HCT116 (cell line): ENCODE measurements around the gene EPHA3. TPM values are rescaled to one million over a fixed set of nuclear protein-coding genes. Genes with fewer than 3 reads are reported as not detected.

ENCODE experiments used
- ATAC-seq: fragments of 200-7000 bp; cut with Tn5 transposase; 2 replicates; pipeline ENCODE4 v1.9.1; 2020; ENCODE audit warnings: mild to moderate bottlenecking, moderate library complexity
- BruUV-seq: library from RNA; stranded (reverse); fragments of 400-500 nt; replicated peaks from 2 replicates; lab custom pipeline; 2021; lab: Mats Ljungman, UMichigan
- CTCF ChIA-PET: fragments of 300-600 bp; sonication (Branson Sonifier 250); formaldehyde crosslinking; loops from one replicate; lab custom pipeline; 2021; ENCODE audit warnings: antibody characterized with exemption; lab: Charles Lee
- POLR2A ChIA-PET: fragments of 300-600, 350-600 bp; sonication (Branson Sonifier 250); formaldehyde crosslinking; loops from one replicate; lab custom pipeline; 2021; ENCODE audit warnings: antibody characterized with exemption; lab: Charles Lee
- RAD21 ChIA-PET, 2 experiments: fragments of 300-600 bp; sonication (Branson Sonifier 250); formaldehyde crosslinking; loops; one replicate each; lab custom pipeline; 2023; ENCODE audit warnings: low total read pairs in 2 of 2; ENCODE audit not compliant: uncharacterized antibody in 2 of 2, unreplicated experiment in 2 of 2, low non-redundant PET in 1 of 2; lab: Charles Lee
- DNase-seq: peaks from one replicate; pipeline ENCODE4 v3.0.0-alpha.2; 2010; ENCODE audit warnings: low read depth, low spot score
- H2AFZ ChIP-seq: fragments of 200-600 bp; shearing (Covaris generic), sonication (generic); 2 replicates; pipeline ENCODE4 v1.6.1; 2017; ENCODE audit warnings: low read depth, mixed run types, mixed read lengths, antibody characterized with exemption, low read length; ENCODE audit not compliant: poor library complexity, severe bottlenecking
- H3K27ac ChIP-seq: 2 replicates; pipeline ENCODE4 v1.5.1; 2012; ENCODE audit warnings: low read depth, low read length
- H3K27me3 ChIP-seq: fragments of 200-600 bp; sonication (generic); 2 replicates; pipeline ENCODE4 v1.6.1; 2016; ENCODE audit warnings: mixed run types, low read length, mixed read lengths; ENCODE audit not compliant: insufficient read depth
- H3K36me3 ChIP-seq, 2 experiments: fragments of 200-500 bp in 1 of 2; fragments of 200-600 bp in 1 of 2; sonication (Bioruptor generic) in 1 of 2; sonication (generic) in 1 of 2; 2 replicates each; pipeline versions ENCODE4 v1.5.1 to v1.6.1; 2014 to 2016; ENCODE audit warnings: low read length in 2 of 2, inconsistent platforms in 1 of 2, mixed read lengths in 1 of 2, mixed run types in 1 of 2; ENCODE audit not compliant: insufficient read depth in 2 of 2, control insufficient read depth in 1 of 2
- H3K4me1 ChIP-seq, 2 experiments: fragments of 200-600 bp in 1 of 2; sonication (generic) in 1 of 2; 2 replicates each; pipeline versions ENCODE4 v1.5.1 to v1.6.1; 2012 to 2017; ENCODE audit warnings: low read length in 2 of 2, inconsistent platforms in 1 of 2, mild to moderate bottlenecking in 1 of 2, mixed read lengths in 1 of 2, mixed run types in 1 of 2, moderate library complexity in 1 of 2; ENCODE audit not compliant: insufficient read depth in 2 of 2, control insufficient read depth in 1 of 2
- H3K4me2 ChIP-seq: fragments of 200-600 bp; sonication (generic); 2 replicates; pipeline ENCODE4 v1.6.1; 2017; ENCODE audit warnings: mixed run types, low read length, mixed read lengths
- H3K4me3 ChIP-seq, 2 experiments: fragments of 200-600 bp in 1 of 2; sonication (generic) in 1 of 2; replicated peaks in 1 of 2; 2 replicates each; pipeline ENCODE4 v1.5.1; 2011 to 2016; ENCODE audit warnings: low read length in 2 of 2, control low read depth in 1 of 2, low read depth in 1 of 2, mild to moderate bottlenecking in 1 of 2, mixed read lengths in 1 of 2, mixed run types in 1 of 2
- H3K79me2 ChIP-seq: fragments of 200-600 bp; sonication (generic); 2 replicates; pipeline ENCODE4 v1.6.1; 2017; ENCODE audit warnings: mild to moderate bottlenecking, mixed run types, low read length, moderate library complexity, mixed read lengths; ENCODE audit not compliant: insufficient read depth
- H3K9ac ChIP-seq: fragments of 200-600 bp; sonication (generic); 2 replicates; pipeline ENCODE4 v1.6.1; 2016; ENCODE audit warnings: low read length, mixed read lengths
- H3K9me2 ChIP-seq: fragments of 200-600 bp; sonication (generic), shearing (Covaris generic); 2 replicates; pipeline ENCODE4 v1.6.1; 2017; ENCODE audit warnings: mixed run types, mild to moderate bottlenecking, moderate library complexity; ENCODE audit not compliant: insufficient read depth
- H3K9me3 ChIP-seq, 2 experiments: fragments of 200-500 bp in 1 of 2; fragments of 200-600 bp in 1 of 2; sonication (Bioruptor generic) in 1 of 2; sonication (generic) in 1 of 2; 2 replicates each; pipeline ENCODE4 v1.6.1; 2014 to 2017; ENCODE audit warnings: low read length in 2 of 2, mixed read lengths in 2 of 2, inconsistent platforms in 1 of 2, low read depth in 1 of 2, mild to moderate bottlenecking in 1 of 2, mixed run types in 1 of 2, moderate library complexity in 1 of 2; ENCODE audit not compliant: control insufficient read depth in 1 of 2, insufficient read depth in 1 of 2
- H4K20me1 ChIP-seq: fragments of 200-600 bp; sonication (generic), shearing (Covaris generic); 2 replicates; pipeline ENCODE4 v1.6.1; 2017; ENCODE audit warnings: mixed run types, mild to moderate bottlenecking, moderate library complexity; ENCODE audit not compliant: insufficient read depth
- ATF3 ChIP-seq: IDR thresholded peaks from 2 replicates; pipeline ENCODE4 v1.6.1; 2012
- CBX3 ChIP-seq: IDR thresholded peaks from 2 replicates; pipeline ENCODE4 v1.6.1; 2012; ENCODE audit warnings: low read depth
- CEBPB ChIP-seq: IDR thresholded peaks from 2 replicates; pipeline ENCODE4 v1.6.1; 2012; ENCODE audit warnings: low read depth
- CTCF ChIP-seq, 3 experiments: fragments of 200-600 bp in 1 of 3; sonication (generic) in 1 of 3; IDR thresholded peaks in 2 of 3; conservative IDR thresholded peaks in 1 of 3; 2 replicates each; pipeline ENCODE4 v1.5.1; 2012 to 2017; ENCODE audit warnings: low read depth in 2 of 3, low read length in 2 of 3, antibody characterized with exemption in 1 of 3, borderline replicate concordance in 1 of 3, control low read depth in 1 of 3, mild to moderate bottlenecking in 1 of 3, mixed read lengths in 1 of 3, mixed run types in 1 of 3, moderate library complexity in 1 of 3; ENCODE audit not compliant: insufficient read depth in 1 of 3
- EGR1 ChIP-seq: IDR thresholded peaks from 2 replicates; pipeline ENCODE4 v1.6.1; 2012; ENCODE audit warnings: low read depth
- ELF1 ChIP-seq: IDR thresholded peaks from 2 replicates; pipeline ENCODE4 v1.6.1; 2012; ENCODE audit warnings: low read depth, borderline replicate concordance
- EZH2 ChIP-seq: fragments of 200-600 bp; sonication (generic); IDR thresholded peaks from 2 replicates; pipeline ENCODE4 v1.6.1; 2017; ENCODE audit warnings: antibody characterized with exemption, mixed run types
- EZH2phosphoT487 ChIP-seq: fragments of 200-600 bp; IDR thresholded peaks from 2 replicates; pipeline ENCODE4 v1.6.1; 2018; ENCODE audit warnings: antibody characterized with exemption, borderline replicate concordance
- FOSL1 ChIP-seq: IDR thresholded peaks from 2 replicates; pipeline ENCODE4 v1.6.1; 2012; ENCODE audit warnings: low read depth
- JUND ChIP-seq: IDR thresholded peaks from 2 replicates; pipeline ENCODE4 v1.6.1; 2012
- MAX ChIP-seq: IDR thresholded peaks from 2 replicates; pipeline ENCODE4 v1.6.1; 2012
- POLR2A ChIP-seq: IDR thresholded peaks from 2 replicates; pipeline ENCODE4 v1.7.0; 2011; ENCODE audit warnings: borderline replicate concordance; ENCODE audit not compliant: insufficient read depth, insufficient read length; ENCODE audit errors: extremely low read depth
- REST ChIP-seq: IDR thresholded peaks from 2 replicates; pipeline ENCODE4 v1.6.1; 2012; ENCODE audit warnings: low read depth
- SIN3A ChIP-seq: IDR thresholded peaks from 2 replicates; pipeline ENCODE4 v1.6.1; 2012; ENCODE audit warnings: low read depth
- TCF7L2 ChIP-seq: IDR thresholded peaks from 2 replicates; pipeline ENCODE4 v1.7.0; 2011; ENCODE audit warnings: borderline replicate concordance, inconsistent platforms; ENCODE audit not compliant: insufficient read depth, insufficient read length; ENCODE audit errors: extremely low read depth
- ZBTB33 ChIP-seq: IDR thresholded peaks from 2 replicates; pipeline ENCODE4 v1.6.1; 2011; ENCODE audit warnings: mild to moderate bottlenecking, low read length, moderate library complexity; ENCODE audit not compliant: insufficient replicate concordance; ENCODE audit errors: extremely low read depth
- ZFX ChIP-seq: fragments of 450-650 bp; IDR thresholded peaks from 2 replicates; pipeline ENCODE4 v1.6.1; 2017
- ZNF274 ChIP-seq: fragments of 200-500 bp; sonication (Bioruptor generic); IDR thresholded peaks from 2 replicates; pipeline ENCODE4 v1.6.1; 2014; ENCODE audit warnings: mild to moderate bottlenecking, low read depth, low read length, inconsistent platforms
- intact Hi-C: fragments of 100-400 bp; cut with micrococcal nuclease; formaldehyde crosslinking; loops from 2 replicates; pipeline ENCODE4 v1.10.0; 2022
- total RNA-seq: library from RNA; stranded (reverse); gene quantifications from one replicate; pipeline ENCODE4 v1.2.1, GENCODE V29; 2021; ENCODE audit not compliant: unreplicated experiment

The EPHA3 gene
- total RNA-seq, 1 experiment from 2014 or later: not detected

- no peak for TF ChIP-seq EGR1
- TF ChIP-seq ZFX: no peak
- TF ChIP-seq ATF3: no peak
- TF ChIP-seq CEBPB: no peak
- no peak for TF ChIP-seq CBX3
- no peak for TF ChIP-seq SIN3A
- TF ChIP-seq EZH2phosphoT487: no peak
- TF ChIP-seq POLR2A: no peak
- no peak for TF ChIP-seq REST
- TF ChIP-seq TCF7L2: no peak
- no peak for TF ChIP-seq ZBTB33
- TF ChIP-seq CTCF (IDR thresholded peaks at IDR 0.05 in 2 of 3, conservative IDR thresholded peaks at IDR 0.05 in 1 of 3; ENCODE audit: borderline replicate concordance in 1 of 3, insufficient read depth in 1 of 3, low read depth in 2 of 3, low read length in 2 of 3): no peak
- no peak for TF ChIP-seq ELF1
- no peak for TF ChIP-seq JUND
- no peak for TF ChIP-seq FOSL1
- TF ChIP-seq EZH2: no peak
- no peak for TF ChIP-seq MAX
- no peak for TF ChIP-seq ZNF274
- CTCF ChIA-PET: no interaction called here
- no peaks in the 10 kb centered on the region for H4K20me1 ChIP-seq
- H2AFZ ChIP-seq: no peak overlapping the region
- BruUV-seq: no TSS peak
- H3K27ac ChIP-seq: no peak overlapping the region
- intact Hi-C loops: no loop called here
- H3K9me3 ChIP-seq: peaks cover 5 to 8% of the 10 kb centered on the region in 2 experiments; a peak in 2 of 4 replicates
- no peaks in the 10 kb centered on the region for H3K9me2 ChIP-seq
- RAD21 ChIA-PET: no interaction called here
- ATAC-seq (no peak), DNase-seq (no peak)
- no peaks in the 10 kb centered on the region for H3K27me3 ChIP-seq
- no peaks in the 10 kb centered on the region for H3K79me2 ChIP-seq
- no peaks in the 10 kb centered on the region for H3K36me3 ChIP-seq
- no peak overlapping the region for H3K4me2 ChIP-seq
- H3K4me1 ChIP-seq: no peaks in the 10 kb centered on the region
- no peak overlapping the region for H3K4me3 ChIP-seq
- H3K9ac ChIP-seq: no peak overlapping the region
- POLR2A ChIA-PET: no interaction called here
These were observed 160.6 kb downstream of the EPHA3 start for GRCh38 chr3:89268059-89268458.
